ENCODE measurements around the gene DNM3.
A peak's percentile ranks its signal among the peaks of the same experiment; 100 is the strongest.

DNA sequence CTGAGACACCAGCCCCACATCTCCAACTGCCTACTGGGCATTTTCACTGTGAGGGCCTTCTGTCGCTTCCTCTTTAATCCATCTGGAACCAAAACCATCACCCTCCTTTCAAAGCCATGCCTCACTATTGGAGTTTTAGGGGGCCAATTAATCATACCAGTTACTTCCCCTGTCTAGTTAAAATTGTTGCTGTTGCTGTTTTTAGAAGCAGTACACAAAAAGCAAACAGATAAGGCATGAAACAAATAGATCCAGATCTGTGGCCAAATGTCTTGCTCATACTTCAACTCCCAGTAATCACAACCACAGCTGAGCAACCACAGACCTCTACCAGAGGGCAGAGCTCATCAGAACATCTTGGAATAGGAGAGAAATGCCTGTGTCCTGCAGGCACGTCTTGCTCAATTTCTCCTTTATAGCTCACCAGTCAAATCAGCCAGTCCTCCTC, 445.4 kb downstream of the DNM3 start:
- TF ChIP-seq POLR2AphosphoS5 (IDR thresholded peaks at IDR 0.05) (peak in 1 of 2 donors; percentile 8), EP300 (IDR thresholded peaks at IDR 0.05) (no peak)
- TF ChIP-seq, protein P1, sequence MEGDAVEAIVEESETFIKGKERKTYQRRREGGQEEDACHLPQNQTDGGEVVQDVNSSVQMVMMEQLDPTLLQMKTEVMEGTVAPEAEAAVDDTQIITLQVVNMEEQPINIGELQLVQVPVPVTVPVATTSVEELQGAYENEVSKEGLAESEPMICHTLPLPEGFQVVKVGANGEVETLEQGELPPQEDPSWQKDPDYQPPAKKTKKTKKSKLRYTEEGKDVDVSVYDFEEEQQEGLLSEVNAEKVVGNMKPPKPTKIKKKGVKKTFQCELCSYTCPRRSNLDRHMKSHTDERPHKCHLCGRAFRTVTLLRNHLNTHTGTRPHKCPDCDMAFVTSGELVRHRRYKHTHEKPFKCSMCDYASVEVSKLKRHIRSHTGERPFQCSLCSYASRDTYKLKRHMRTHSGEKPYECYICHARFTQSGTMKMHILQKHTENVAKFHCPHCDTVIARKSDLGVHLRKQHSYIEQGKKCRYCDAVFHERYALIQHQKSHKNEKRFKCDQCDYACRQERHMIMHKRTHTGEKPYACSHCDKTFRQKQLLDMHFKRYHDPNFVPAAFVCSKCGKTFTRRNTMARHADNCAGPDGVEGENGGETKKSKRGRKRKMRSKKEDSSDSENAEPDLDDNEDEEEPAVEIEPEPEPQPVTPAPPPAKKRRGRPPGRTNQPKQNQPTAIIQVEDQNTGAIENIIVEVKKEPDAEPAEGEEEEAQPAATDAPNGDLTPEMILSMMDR (IDR thresholded peaks at IDR 0.05), result no peak
